ENCODE data around the gene ENDOU. TPM values are rescaled to one million over a fixed set of nuclear protein-coding genes. Genes with fewer than 3 reads are reported as not detected.

The ENDOU gene
- total RNA-seq, 1 donor from 2014 or later = not detected

Other genes with a start within 250 kb of the ENDOU start
- gene RPAP3, start 19.5 kb downstream of the ENDOU start, total RNA-seq = 57.4 and 58.7 TPM in 2 replicates
- gene RAPGEF3, start 33.4 kb upstream of the ENDOU start, total RNA-seq = 1.8 and 2.7 TPM in 2 replicates
- gene SLC48A1, start 47.7 kb upstream of the ENDOU start, total RNA-seq = 7.3 and 7.4 TPM in 2 replicates
- 251 and 253 TPM in 2 replicates for gene HDAC7, start 94.4 kb upstream of the ENDOU start, total RNA-seq
- gene VDR, start 179.5 kb upstream of the ENDOU start, total RNA-seq = 312 and 317 TPM in 2 replicates
- gene TMEM106C, start 238.1 kb upstream of the ENDOU start, total RNA-seq = 168 and 169 TPM in 2 replicates

Data from activated T-helper 2 cell treated with anti-CD3 and anti-CD28 coated beads, Interferon-gamma antibody, Interleukin-2, Interleukin-4, amounts not matched to agents 10 μg/mL and 5 μg/mL and 100 μg/mL, durations not matched to agents 14 hours and 24 hours and 36 hours (primary cell).